NCI-H345 treated with DMSO at 0.1 percent for 48 hours (cell line): Measurements from ENCODE around the gene HDAC7.
"Not testable (repeated sequence)": the region's sequence is repeated elsewhere in the genome, so short reads cannot be mapped to it uniquely, and the experiment has no call there.

ENCODE experiments used
- DNase-seq: peaks from one replicate; lab custom pipeline; 2025; ENCODE audit not compliant: unreplicated experiment; lab: John Stamatoyannopoulos, UW

HDAC7 gene

GRCh38 chr12:47815447-47815846 is 4.3 kb downstream of the HDAC7 start:
- DNase-seq: not testable (repeated sequence)

GRCh38 chr12:47814539-47815170 is 5.0 kb downstream of the HDAC7 start:
- DNase-seq: no peak

GRCh38 chr12:47813511-47814196 is 6.0 kb downstream of the HDAC7 start:
- DNase-seq: no peak

DNA sequence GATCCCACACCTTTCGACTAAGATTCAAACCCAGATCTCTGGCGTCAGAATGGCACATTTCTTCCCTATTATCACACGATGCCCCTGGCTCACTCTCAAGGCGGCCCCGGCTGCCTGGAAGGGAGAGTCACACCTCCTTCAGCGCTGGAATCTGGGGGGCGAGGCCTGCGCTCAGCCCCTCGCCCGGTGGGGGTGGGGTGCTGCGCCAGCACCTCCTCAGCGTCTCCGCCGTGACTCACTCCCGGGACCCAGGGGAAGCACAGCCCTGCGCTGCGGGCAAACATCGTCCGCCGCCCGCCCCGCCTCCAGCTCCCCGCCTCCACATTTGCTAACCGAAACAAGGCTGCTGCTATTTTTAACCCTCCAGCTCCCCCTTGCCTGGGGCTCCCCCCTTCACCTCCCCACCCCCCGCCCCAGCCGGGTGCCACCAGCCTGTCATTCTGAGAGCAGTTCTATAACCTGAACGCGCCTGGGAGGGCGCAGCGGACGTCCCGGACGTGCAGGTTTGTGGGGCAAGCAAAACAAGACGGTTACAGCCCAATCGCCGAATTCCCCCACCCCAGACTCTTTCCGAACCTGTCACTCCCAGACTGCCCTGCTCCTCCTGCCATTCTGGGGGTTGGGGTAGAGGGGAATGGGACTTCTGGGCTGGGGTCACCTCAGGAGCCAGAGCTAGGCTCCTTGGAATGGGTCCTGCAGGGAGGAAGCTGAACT is 6.7 kb downstream of the HDAC7 start:
- DNase-seq: no peak

DNA sequence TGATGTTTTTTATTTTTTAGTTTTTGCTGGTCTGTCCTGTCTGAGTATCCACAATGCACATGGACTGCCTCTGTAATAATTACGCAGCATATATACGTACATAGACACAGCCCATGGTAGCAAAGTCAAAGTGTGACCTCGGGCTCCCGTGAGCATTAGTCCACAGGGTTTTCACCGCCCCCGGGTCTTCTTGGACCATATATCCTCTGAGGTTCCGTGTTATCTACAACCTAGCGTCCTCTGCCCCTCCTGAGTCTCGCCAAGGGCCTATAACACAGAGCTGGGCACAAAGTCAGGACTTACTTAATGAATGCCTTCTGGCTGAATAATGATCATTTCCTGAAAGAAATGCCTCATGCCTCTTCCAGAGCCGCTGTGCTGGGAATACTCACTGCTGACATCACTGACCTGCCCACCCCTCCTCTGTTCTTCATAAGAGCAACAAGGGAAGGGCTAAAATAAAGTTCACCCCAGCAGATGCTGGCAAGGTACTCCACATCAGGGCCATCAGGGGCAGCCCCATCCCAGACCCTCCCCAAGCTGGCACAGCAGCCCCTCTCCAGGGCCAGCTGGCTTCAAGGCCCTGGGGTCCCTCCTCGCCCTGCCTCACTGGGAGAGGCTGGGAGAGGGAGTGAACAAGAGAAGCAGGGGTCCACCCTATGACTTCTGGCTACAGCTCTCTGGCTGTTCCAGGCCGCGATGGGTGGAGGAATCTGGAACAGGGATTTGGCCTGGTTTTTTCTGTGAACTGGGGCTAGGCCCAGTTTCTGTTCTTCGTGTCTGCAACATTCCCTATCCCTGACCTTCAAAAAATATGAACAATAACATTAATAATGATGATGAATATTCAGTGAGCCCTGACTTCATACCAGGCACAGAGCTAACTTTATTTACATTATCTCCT is 7.9 kb downstream of the HDAC7 start:
- DNase-seq: no peak

GRCh38 chr12:47811072-47811396 is 8.7 kb downstream of the HDAC7 start:
- no peak for DNase-seq

DNA sequence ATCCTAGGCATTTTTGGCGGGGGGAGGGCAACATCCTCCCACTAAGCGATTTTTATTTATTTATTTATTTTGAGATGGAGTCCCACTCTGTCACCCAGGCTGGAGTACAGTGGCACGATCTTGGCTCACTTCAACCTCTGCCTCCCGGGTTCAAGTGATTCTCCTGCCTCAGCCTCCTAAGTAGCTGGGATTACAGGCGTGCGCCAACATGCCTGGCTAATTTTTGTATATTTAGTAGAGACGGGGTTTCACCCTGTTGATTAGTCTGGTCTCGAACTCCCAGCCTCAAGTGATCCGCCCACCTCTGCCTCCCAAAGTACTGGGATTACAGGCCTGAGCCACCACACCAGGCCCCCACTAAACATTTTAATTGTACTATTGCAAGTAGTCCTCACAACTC is 10.2 kb downstream of the HDAC7 start:
- not testable (repeated sequence) for DNase-seq

- no peak for DNase-seq
Observed at GRCh38 chr12:47808574-47809365, 10.9 kb downstream of the HDAC7 start.

DNA sequence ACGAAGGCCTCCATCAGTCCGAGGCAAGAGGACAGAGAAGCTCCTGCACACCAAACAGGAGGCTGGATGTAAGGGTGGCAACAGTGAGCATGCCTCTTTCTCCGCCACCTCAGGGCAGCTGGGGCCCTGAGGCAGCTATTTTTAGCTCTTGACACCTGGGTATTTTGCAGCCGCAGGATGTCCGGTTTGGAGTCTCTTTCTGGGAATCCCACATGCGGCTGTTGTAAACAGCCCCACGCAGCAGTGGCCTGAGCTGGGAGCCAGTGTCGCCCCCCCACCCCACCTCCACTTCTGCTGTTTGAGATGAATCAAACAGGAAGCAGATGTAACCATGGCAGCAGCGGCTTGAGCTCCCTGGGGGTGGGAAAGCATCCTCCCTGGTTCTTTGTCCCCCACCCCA is 11.7 kb downstream of the HDAC7 start:
- no peak for DNase-seq

DNA sequence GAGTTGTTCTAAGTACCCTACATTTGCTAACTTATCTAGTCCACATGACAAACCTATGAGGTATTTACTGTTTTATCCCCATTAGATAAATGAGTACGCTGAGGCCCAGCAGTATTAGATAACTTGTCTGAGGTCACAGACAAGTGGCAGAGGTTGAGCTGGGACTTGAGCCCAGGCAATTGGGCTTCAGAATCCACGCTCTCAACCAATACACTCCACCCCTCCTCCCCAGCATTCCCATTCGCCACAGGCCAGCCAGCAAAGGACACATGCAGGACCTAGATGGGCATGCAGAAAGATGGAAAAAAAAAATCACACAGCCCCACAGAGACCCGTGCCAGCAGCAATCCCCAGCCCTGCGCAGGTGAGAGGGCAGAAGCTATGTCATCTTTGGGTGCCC is 12.4 kb downstream of the HDAC7 start:
- no peak for DNase-seq

- DNase-seq: no peak
Observed at GRCh38 chr12:47805417-47805816, 14.3 kb downstream of the HDAC7 start.

- no peak for DNase-seq
Observed at GRCh38 chr12:47804171-47804570, 15.5 kb downstream of the HDAC7 start.

GRCh38 chr12:47803191-47803875 is 16.4 kb downstream of the HDAC7 start:
- DNase-seq: no peak

- no peak for DNase-seq
Observed at GRCh38 chr12:47802312-47802711, 17.4 kb downstream of the HDAC7 start.

- DNase-seq: no peak
Observed at GRCh38 chr12:47801904-47802246, 17.8 kb downstream of the HDAC7 start.

DNA sequence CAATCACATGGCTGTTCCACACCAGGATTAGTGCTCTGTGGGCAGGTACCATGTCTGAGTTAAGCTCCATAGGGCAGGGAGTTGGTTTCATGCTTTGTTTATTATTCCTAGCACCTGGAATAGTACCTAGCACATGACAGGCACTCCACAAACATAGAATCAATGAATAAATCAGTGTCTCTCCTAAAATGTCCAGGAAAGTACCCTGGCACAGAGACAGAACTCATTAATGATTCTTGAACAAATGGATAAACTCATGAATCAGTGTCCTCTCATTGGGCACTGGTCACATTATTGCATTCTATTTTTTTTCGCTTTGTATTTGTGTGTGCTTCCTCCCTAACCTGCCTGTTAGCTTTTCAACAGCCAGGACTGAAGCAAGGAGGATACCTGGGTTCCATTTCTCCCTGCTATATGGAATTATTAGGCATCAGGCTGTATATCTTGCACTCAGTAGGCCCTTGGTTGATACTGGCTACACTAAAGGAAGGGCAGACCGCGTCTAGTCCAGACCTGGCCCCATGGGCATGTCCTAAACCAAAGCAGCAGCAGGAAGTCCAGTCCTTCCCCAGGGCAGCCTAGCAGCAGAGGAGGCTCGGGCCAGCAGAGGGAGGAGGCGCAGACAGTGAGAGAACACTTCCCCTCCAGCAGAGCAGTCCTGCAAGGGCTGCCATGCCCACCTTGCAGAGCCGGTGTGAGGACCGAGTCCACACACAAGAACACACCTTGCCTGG is 18.4 kb downstream of the HDAC7 start:
- no peak for DNase-seq

DNA sequence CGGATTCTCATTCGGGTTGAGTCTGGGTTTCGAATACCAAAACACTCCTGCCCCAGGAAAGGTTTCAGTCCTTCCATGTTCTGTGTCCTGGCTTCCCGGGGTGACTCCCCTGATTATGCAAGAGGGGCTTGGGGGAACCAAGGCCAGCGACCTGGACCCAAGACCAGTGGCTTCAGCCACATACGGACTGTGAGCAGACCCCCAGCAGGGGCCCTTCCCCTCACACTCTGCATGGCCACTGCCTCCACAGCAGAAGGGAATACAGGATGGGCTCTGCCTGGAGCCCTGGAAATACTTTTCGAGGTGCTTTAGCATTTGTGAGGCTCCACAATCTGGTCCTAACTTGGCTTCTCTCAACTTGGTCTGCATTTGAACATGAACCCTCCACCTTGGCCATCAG is 19.1 kb downstream of the HDAC7 start:
- no peak for DNase-seq

- DNase-seq: no peak
Observed at GRCh38 chr12:47799357-47799955, 20.2 kb downstream of the HDAC7 start.

DNA sequence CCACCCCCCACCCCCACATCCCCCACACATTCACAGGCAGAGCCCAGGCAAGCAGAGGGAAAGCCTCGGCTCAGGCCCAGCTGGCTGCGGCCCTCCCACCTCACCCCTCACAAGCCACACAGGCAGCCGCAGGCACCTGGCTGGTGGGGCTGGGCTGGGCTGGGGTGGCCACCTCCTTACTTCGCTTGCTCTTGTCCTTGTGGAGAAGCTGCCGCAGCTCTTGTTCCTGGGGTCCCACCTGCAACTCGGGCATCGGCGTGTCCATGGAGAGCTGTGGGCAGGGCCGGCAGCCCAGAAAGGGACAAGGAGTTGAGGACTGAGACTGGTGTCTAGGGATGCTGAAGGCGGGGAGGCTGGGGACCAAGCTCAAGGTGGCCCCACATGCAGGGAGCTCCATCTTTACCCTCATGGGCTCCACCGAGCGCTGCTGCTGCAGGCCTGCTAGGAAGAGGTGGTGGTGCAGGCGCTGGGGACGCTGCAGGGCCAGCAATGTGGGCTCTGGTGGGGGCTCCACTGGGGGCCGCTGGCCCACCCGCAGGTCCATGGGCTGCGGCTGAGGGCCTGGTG is 21.2 kb downstream of the HDAC7 start:
- no peak for DNase-seq
